Measurements from ENCODE around the gene PANK4. TPM values are rescaled to one million over a fixed set of nuclear protein-coding genes. Genes with fewer than 3 reads are reported as not detected.

Gene PANK4
- polyA plus RNA-seq, 1 experiment: 10.9 TPM

GRCh38 chr1:2468540-2468939, 57.9 kb downstream of the PANK4 start:
- Histone ChIP-seq H3K4me3 (ENCODE audit: low read depth, low read length) (no peak overlapping the region), H3K9me3 (ENCODE audit: control insufficient read depth, insufficient read depth, low read length) (no peaks in the 10 kb centered on the region; the same call in 1 of the 2 replicates), H3K27ac (ENCODE audit: low read depth, low read length) (no peak overlapping the region), H3K27me3 (ENCODE audit: control insufficient read depth, insufficient read depth, low read length) (peaks cover 42% of the 10 kb centered on the region)
- ChIA-PET CTCF (no interaction called here), POLR2A (no interaction called here)
- no peak for DNase-seq (ENCODE audit: low read depth, low spot score)
- TF ChIP-seq, protein P1, sequence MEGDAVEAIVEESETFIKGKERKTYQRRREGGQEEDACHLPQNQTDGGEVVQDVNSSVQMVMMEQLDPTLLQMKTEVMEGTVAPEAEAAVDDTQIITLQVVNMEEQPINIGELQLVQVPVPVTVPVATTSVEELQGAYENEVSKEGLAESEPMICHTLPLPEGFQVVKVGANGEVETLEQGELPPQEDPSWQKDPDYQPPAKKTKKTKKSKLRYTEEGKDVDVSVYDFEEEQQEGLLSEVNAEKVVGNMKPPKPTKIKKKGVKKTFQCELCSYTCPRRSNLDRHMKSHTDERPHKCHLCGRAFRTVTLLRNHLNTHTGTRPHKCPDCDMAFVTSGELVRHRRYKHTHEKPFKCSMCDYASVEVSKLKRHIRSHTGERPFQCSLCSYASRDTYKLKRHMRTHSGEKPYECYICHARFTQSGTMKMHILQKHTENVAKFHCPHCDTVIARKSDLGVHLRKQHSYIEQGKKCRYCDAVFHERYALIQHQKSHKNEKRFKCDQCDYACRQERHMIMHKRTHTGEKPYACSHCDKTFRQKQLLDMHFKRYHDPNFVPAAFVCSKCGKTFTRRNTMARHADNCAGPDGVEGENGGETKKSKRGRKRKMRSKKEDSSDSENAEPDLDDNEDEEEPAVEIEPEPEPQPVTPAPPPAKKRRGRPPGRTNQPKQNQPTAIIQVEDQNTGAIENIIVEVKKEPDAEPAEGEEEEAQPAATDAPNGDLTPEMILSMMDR (IDR thresholded peaks at IDR 0.05; ENCODE audit: low read depth, low read length): no peak

DNA sequence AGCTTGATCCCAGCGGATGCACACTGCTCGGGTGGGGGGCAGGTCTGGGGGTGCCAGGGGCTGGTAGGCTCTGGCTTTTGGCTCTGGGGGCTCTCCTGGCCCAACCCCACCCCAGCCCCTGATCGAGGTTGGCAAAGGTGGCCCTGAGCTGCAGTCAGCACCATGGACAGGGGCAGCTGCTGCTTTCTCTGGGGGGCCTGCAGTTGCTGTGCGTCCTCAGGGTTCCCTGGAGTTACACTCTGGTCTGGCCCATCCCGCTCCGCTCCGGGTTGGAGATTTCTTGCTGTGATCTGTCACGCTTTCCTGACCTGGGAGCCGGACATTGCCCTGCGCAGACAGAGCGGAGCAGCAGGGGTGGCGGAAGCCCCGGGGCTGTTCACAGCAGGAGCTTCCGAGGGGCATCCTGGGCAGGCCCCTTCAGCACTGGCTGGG, 58.3 kb downstream of the PANK4 start:
- TF ChIP-seq, protein P1 (IDR thresholded peaks at IDR 0.05; ENCODE audit: low read depth, low read length): no peak
- H3K27ac ChIP-seq (ENCODE audit: low read depth, low read length): no peak overlapping the region
- peak; percentile 13 for DNase-seq (ENCODE audit: low read depth, low spot score)
- H3K4me3 ChIP-seq (ENCODE audit: low read depth, low read length): no peak overlapping the region
- ChIA-PET CTCF (no interaction called here), POLR2A (no interaction called here)
- peaks cover 46% of the 10 kb centered on the region for H3K27me3 ChIP-seq (ENCODE audit: control insufficient read depth, insufficient read depth, low read length)
- no peaks in the 10 kb centered on the region; the same call in 1 of the 2 replicates for H3K9me3 ChIP-seq (ENCODE audit: control insufficient read depth, insufficient read depth, low read length)

DNA sequence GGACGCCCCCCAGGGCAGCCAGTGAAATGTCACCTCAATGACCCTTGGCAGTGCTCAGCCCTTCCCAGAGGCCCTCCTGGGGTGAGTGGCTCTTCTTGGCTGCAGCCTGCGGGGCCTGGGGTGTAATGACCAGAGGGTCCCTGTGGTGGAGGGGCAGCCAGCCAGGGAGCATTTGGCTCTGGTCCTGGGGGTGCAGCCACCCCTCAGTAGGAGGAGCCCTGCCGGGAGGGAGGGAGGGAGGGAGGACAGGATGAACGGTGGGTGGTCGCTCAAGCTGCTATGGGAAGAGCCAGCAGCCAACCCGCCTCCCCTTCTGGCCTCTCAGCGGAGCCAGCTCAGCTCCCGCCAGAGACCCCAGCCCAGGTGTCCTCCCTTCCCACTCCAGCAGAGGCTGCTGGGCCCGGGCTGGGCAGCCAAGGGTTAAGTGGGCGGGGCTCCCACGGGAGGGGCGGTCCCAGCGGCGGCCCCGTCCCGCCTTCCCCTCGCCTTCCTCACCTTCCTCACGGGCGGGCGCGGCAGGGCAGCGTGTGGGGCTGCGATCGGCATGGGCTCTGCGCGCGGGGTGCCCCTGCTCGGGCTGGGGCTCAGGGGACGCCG, 59.3 kb downstream of the PANK4 start:
- H3K4me3 ChIP-seq (ENCODE audit: low read depth, low read length): no peak overlapping the region
- H3K9me3 ChIP-seq (ENCODE audit: control insufficient read depth, insufficient read depth, low read length): no peaks in the 10 kb centered on the region; the same call in 1 of the 2 replicates
- H3K27ac ChIP-seq (ENCODE audit: low read depth, low read length): no peak overlapping the region
- TF ChIP-seq, protein P1 (IDR thresholded peaks at IDR 0.05; ENCODE audit: low read depth, low read length): no peak
- POLR2A ChIA-PET: no interaction called here
- DNase-seq (ENCODE audit: low read depth, low spot score): no peak
- CTCF ChIA-PET: no interaction called here
- peaks cover 46% of the 10 kb centered on the region for H3K27me3 ChIP-seq (ENCODE audit: control insufficient read depth, insufficient read depth, low read length)

DNA sequence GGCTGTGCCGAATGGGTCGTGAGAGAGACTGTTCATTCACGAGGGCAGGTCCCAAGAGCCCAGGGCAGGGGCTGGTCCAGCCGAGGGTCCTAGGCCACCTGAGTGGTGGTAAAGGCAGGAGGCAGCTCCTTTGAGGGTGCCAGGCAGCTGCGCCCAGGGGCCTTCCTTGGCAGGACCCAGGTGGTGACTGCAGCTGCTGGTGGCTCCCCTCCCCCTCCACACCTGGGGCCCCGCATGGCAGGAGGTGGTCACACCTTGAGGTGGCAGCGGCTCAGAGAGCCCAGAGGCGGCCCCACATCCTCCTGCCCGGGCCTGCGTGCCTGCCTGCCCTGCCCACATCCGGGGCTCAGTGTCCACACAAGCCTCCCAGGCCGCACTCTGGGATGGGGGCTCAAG, 60.1 kb downstream of the PANK4 start:
- ChIA-PET POLR2A (no interaction called here), CTCF (interaction anchor here (0.5 kb wide), 1 partner anchor 60 kb away, joined by 3 read pairs; the partner anchor contains the start of gene PANK4)
- DNase-seq (ENCODE audit: low read depth, low spot score): no peak
- TF ChIP-seq, protein P1 (IDR thresholded peaks at IDR 0.05; ENCODE audit: low read depth, low read length): no peak
- Histone ChIP-seq H3K27me3 (ENCODE audit: control insufficient read depth, insufficient read depth, low read length) (peaks cover 50% of the 10 kb centered on the region), H3K4me3 (ENCODE audit: low read depth, low read length) (no peak overlapping the region), H3K9me3 (ENCODE audit: control insufficient read depth, insufficient read depth, low read length) (no peaks in the 10 kb centered on the region; the same call in 1 of the 2 replicates), H3K27ac (ENCODE audit: low read depth, low read length) (no peak overlapping the region)

- ChIA-PET POLR2A (no interaction called here), CTCF (interaction anchor here (0.5 kb wide), 1 partner anchor 61 kb away, joined by 3 read pairs; the partner anchor contains the start of gene PANK4)
- H3K4me3 ChIP-seq (ENCODE audit: low read depth, low read length): no peak overlapping the region
- H3K27me3 ChIP-seq (ENCODE audit: control insufficient read depth, insufficient read depth, low read length): peaks cover 47% of the 10 kb centered on the region
- TF ChIP-seq, protein P1 (IDR thresholded peaks at IDR 0.05; ENCODE audit: low read depth, low read length): no peak
- DNase-seq (ENCODE audit: low read depth, low spot score): no peak
- no peaks in the 10 kb centered on the region; the same call in 1 of the 2 replicates for H3K9me3 ChIP-seq (ENCODE audit: control insufficient read depth, insufficient read depth, low read length)
- no peak overlapping the region for H3K27ac ChIP-seq (ENCODE audit: low read depth, low read length)
These were observed 60.8 kb downstream of the PANK4 start for GRCh38 chr1:2465371-2466269.
